ENCODE results near the gene TPM1. TPM values are rescaled to one million over a fixed set of nuclear protein-coding genes. Genes with fewer than 3 reads are reported as not detected.
"Not testable (repeated sequence)": the region's sequence is repeated elsewhere in the genome, so short reads cannot be mapped to it uniquely, and the experiment has no call there.

Gene TPM1
- total RNA-seq, result 737 TPM

DNA sequence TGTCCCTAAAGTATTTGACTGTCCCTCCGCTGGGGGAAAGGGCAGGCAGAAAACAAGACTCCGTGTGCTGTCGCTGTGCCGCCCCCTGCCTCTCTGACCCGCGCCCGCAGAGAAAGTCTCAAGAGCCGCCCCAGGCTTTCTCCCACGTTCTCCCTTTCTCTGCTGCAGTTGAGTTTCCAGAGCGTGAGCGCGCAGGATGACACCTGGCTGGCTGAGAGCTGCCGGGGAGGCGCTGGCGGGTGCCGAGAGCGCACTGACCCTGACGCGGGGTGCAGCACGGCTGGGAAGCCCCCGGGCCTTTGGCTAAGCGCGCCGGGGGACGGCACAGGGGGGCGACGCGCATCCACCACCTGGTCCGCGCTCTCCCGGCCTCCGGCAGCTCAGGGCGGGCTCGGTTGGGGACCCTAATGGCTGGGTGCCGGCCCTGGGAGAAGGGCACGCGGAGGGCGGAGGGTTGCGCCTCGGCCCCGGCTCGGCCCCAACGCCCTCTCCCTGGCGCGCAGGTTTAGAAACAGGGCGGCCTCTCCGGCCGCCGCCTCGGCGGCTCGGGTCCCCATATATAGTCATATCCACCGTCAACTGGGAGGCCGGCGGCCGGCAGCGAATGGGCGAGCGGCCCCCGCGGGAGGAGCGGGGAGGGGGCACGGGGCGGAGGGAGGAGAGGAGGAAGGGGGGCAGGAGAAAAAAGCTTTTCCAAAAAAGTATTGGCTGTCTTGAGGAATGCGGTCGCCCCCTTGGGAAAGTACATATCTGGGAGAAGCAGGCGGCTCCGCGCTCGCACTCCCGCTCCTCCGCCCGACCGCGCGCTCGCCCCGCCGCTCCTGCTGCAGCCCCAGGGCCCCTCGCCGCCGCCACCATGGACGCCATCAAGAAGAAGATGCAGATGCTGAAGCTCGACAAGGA, at the start of gene TPM1:
TPM1 (plus strand) TSS at position 774 of the 903 bp plus-strand sequence; CDS start at position 857, 83 bp downstream.
- peak; percentile 90 for DNase-seq (ENCODE audit: low spot score)

DNA sequence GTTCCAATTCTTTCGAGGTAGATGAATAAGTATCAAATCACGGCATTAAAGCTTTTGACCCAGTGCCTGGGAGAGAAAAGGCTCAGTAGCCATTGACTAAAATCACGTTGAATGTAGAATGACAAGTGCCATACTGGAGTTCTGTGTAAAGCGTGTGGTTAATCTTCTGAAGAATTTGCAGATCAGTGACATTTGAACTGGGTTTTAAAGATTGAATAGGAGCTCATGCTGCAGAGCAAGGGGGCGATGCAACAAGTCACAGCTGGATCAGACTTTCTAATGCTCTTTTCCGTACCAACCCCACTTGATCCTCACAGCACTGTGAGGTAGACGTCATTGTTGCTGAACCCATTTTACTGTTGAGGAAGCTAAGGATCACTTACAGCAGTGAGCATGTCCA, 49.5 kb upstream of the TPM1 start:
- no peak for DNase-seq (ENCODE audit: low spot score)

DNA sequence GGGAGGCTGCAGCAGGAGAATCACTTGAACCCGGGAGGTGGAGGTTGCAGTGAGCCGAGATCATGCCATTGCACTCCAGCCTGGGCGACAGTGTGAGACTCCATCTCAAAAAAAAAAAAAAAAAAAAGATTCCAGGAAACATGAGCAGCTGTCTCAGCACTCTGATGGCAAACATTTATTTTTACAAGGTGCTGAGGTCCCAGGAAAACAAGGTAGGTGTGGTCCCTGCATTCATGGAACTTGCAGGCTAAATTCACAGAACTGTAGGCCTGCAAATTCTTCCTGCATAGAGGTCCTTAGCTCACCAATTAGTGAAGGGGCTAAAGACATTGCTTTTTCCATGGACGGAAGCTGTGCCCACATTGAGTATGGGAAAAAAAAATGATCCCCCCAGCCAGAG, 48.9 kb upstream of the TPM1 start:
- DNase-seq (ENCODE audit: low spot score), result not testable (repeated sequence)

DNA sequence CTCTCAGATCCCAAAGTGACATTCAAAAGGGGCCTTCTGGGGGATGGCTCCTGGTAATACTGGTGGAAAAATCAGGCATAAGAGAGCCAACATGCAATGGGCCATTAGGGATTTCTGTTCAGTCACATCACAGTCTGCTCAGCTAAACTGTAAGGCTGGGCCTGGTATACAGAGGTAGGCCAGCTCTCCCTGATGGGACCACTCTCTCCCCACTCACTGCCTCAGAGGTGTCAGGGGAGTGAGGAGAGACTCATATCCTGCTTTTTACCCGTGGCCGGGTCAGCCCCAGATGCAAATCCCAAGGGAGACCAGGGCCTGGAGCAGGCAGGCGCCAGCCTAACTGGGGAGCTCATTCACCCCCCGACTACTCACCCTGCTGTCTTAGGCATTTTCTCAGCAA, 48.1 kb upstream of the TPM1 start:
- DNase-seq (ENCODE audit: low spot score), result no peak

DNA sequence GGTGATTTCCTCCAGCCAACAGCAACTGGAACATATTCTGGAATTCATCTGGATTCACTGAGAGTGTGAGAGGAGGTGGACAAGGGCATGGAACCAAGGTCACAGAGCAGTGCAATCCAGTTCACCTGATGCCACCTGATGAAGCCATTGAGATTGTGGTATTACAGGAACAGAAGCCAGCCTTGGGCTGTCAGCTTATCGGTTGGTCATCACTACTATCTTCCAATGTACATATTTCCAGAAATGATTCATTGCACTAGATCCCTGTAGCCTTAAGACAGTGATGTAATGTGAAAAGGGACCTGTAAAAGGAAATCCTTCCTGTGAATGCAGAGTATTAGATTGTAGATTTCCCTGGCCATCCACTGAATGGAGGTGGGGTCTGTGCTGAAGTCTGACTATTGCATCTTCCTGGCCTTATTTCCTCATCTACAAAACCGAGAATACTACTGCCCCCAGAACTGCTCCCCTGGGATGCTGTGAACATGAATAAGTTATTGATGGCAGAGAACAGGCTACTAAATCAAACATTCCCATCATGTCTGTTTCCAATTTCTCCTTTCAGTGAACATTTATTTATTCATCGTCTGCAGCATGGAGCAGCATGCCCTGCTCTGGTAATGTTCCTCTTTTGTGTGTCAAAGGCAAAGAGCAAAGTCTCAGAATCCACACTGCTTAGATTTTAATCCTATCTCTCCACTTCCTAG, 47.4 kb upstream of the TPM1 start:
- no peak for DNase-seq (ENCODE audit: low spot score)

DNA sequence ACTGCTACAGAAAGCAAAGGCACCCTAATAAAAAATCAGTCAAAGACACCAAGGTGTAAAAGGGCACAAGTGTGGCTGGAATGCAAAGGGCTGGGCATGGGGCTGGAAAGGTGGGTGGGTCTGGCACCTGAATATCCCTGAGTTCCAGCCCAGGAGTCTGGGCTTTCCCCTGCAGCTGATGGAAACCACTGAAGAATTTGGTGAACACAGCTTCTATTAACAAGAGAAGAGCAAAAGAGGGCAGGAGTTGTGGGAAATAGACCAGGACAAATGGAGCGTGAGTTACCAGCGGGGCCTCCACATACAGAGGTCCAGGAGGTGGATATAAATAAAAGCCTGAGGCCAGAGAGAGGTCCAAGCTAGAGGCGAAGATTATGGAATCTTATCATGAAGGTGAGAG, 45.1 kb upstream of the TPM1 start:
- DNase-seq (ENCODE audit: low spot score), result no peak

DNA sequence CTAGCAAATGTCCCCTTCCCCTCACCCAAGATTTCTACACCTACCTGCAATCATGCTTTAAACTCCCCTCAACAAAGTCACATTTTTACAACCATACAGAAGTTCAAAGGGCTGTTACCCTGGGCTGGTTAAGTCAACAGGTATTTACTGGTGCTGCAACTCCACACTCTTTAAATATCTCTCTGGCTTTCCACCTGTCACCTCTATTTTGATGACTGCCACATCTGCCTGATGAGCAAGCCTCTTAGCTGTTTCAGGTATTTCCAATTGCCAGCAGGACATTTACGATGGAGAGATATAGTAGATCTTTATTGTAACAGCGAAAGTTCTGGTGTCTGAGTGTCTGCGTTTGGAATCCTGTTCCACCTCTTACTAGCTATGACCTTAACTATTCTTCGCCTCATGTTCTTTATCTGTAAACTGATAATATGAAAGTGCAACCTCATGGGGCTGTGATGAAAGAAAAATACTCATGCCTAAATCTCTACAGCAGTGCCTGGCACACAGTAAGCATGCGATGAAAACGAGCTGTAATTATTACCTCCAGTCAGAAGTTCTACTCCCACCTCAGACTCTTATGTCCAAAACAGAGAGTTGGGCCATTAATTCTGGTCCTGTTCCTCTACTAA, 44.2 kb upstream of the TPM1 start:
- no peak for DNase-seq (ENCODE audit: low spot score)

DNA sequence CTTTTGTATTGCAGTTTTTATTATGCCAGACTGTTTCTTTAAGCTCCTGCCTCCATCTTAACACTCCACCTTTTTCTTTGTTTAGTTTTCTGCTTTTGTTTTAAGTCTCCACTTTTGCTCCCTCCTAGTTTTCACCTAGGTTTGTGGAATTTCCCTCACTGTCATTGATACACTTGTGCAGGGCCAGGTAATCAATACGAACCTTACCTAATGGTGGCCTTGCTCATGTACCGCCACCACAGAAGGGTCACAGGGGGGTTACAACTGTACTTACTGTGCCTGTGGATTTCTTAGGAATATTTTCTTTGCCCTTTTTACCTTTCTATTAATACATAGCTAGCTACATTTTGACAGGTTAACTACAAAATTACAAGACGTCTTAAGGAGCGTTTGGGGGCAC, 43.4 kb upstream of the TPM1 start:
- DNase-seq (ENCODE audit: low spot score), result no peak

DNA sequence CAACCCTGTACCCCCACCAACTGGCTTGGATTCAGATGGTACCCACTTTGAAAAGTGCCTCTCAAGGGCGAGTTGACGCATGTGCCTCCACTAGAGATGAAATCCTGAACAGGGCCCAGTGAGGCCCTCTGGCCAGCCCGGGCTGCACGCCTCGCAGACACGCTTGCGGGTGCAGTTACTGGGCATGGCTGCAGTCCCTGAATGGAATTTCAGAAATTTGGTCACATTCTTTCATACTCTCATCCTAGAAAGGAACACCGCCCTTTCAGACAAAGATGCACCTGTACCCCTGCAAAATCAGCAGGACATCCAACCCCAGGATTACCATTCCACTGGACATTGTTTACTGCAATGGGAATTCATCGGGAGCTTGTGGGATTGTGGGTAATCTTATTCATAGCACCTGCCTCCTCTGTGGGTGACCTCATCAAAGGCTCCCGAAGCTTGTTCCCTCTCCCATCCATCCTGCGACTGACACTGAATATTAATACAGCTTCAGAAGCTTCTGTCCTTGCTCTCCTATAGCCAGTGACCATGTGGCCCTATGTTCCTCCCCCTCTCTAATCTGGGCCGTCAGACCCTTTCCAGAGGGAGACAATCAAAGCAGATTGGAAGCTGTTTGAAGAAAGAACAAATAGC, 42.5 kb upstream of the TPM1 start:
- no peak for DNase-seq (ENCODE audit: low spot score)

DNA sequence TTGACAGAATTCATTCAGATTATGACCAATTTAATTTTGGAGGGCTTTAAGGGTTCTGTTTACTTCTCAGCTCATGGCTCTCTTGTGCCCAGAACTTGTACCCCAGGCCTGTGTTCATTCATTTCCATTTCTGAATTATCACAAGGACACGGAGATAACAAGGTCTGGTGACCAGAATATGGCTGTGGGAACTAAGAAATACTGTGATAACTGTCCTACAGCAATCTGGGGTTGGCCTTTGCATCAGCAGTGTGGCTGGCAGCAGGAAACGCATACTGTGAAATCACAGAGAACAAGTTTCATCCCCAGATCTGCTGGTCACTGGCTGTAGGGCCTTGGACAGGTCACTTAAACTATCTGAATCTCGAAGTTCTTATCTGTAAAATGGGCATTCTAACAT, 41.8 kb upstream of the TPM1 start:
- no peak for DNase-seq (ENCODE audit: low spot score)

DNA sequence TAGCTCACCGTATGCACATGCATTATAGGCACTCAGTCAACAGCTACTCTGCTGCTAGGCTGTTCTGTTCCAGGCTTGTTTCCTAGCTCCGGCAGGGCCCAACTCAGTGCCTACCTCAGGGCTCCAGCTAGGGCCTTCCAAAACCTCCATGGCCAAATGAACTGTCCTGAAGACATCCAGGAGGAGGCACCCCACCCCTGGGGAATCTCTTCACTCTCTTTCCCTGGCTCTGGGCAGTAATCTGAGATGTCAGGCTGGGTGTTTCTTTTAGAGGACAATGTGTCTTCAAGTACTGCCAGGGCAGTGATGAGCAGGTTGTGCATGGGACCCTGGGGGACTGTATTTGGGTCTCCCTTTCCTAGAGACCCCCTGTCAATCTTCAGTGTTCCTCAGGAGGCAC, 38.3 kb upstream of the TPM1 start:
- DNase-seq (ENCODE audit: low spot score), result no peak

DNA sequence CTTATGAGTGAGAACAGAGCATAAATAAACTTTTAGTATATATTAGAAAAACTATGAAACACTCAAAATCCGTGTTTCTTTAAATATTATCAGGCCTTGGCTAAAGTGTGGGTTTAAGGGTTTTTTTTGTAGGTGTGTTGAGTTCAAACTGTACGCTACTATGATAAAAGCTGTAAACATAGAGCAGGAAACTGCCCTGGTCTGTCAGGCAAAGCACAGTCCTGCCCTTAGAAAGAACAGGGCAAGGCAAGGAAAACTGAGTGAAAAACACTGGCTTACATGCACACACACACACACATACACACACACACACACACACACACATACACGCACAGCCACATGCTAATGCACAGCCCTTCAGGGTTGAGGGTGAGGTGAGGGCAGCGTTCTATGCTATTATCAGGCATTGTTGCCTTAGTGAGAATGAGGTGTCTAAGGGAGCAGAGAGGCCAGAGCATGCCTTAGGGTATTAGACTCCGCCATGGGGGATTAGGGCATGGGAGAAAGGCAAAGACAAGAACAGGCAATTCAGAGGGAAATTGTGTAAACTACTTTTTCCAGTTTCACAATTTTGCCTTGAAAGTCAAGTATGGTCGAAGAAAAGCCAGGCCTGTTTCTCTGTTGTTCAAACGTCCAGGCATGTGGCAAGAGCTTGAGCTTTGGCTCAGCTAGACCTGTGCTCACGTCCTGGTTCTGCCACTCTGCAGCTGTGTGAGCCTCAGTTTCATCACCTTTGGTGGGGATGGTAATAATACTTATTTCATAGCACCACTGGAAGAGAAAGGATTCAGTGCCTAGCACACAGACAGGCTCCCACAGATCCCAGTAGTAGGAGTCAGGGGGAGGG, 36.3 kb upstream of the TPM1 start:
- no peak for DNase-seq (ENCODE audit: low spot score)

DNA sequence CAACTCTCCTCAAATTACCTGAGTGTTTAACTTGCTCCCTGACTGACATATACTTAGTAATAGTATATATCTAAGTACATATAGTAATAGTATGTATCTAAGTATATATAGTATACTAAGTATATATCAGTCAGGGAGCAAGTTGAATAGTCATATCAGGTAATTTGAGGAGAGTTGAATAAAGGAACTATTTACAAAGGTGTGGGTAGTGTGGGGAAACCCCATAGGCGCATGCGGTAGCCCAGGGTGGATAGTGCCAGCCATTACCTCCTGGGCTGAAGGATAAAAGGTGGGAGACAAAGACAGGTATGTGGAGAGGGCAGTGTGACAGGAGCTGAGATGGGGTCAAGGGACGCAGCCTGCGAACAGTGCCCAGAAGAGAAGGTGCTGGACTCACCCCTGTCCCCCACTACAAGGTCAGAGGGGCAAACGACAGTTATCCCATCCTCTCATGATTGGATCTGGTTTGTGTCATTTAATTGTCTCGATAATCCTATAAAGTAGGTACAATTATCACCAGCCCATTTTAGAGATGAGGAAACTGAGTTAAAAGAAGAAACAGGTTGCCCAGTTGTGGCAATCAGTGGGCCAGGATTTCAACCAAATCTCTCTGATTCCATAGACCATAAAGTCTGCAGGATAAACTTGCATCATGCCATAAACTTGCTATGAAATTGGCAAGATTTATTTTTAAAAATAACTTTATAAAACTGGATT, 34.1 kb upstream of the TPM1 start:
- no peak for DNase-seq (ENCODE audit: low spot score)

DNA sequence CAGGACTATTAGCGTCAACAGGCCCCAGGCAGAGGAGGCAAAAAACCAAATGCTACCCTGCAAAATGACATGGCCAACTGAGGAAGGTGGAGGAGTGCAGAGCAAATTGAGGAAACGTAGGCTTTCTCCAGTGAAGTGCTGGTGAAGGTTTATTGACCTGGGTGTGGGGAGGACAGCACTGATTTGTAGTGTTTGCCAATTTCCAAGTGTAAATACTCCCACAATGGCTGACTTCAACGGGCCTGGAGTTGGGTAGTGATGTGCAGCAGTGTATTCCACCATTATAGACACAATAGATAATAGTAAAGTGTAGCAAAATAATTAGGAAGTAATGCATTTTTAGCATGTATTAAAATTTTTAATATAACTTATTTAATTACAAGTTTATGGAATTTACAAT, 32.2 kb upstream of the TPM1 start:
- DNase-seq (ENCODE audit: low spot score), result no peak

DNA sequence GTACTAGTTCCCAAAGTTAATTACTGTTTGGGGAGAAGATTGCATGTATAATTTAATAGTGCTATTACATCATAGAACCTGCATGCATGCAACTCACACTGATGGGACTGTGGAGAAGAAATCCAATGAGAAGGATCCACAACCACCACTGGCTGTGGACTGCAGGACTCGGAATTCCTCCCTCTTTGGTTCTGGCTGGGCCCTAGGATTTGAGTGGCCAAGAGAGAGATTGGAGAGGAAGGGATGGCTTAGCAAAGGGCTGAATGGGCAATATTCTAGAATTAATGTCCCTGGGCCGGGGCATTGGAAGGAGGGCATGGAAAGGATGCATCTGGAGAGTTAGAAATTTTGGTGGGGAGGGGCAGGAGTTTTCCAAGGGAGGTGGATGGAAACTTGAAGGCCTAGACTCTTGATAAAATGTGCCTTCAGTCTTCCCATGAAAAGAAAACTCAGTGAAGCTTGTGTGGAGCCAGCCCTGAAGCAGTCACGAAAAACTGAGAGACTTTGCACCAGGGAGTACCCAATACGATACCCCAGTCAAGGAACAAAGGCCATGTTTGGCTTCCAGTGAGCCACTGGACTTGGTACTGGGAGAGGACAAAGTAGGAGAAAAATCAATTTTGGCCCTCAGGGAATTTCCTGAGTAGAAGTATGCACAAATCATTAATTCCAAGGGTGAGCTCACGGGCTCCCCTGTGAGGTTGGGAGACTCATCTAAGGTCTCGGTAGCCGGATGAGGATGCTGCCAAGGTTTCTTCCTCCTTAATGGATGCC, 31.4 kb upstream of the TPM1 start:
- DNase-seq (ENCODE audit: low spot score), result no peak

DNA sequence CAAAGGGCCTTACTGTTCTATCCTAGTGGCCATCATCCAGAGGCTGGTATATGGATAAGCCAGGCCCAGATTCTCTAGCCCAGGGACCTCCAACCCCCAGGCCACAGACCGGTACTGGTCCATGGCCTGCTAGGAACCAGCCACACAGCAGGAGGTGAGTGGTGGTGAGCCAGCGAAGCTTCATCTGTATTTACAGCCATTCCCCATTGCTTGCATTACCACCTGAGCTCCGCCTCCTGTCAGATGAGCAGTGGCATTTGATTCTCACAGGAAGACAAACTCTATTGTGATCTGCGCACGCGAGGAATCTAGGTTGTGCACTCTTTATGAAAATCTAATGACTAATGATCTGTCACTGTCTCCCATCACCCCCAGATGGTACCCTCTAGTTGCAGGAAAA, 30.1 kb upstream of the TPM1 start:
- no peak for DNase-seq (ENCODE audit: low spot score)

DNA sequence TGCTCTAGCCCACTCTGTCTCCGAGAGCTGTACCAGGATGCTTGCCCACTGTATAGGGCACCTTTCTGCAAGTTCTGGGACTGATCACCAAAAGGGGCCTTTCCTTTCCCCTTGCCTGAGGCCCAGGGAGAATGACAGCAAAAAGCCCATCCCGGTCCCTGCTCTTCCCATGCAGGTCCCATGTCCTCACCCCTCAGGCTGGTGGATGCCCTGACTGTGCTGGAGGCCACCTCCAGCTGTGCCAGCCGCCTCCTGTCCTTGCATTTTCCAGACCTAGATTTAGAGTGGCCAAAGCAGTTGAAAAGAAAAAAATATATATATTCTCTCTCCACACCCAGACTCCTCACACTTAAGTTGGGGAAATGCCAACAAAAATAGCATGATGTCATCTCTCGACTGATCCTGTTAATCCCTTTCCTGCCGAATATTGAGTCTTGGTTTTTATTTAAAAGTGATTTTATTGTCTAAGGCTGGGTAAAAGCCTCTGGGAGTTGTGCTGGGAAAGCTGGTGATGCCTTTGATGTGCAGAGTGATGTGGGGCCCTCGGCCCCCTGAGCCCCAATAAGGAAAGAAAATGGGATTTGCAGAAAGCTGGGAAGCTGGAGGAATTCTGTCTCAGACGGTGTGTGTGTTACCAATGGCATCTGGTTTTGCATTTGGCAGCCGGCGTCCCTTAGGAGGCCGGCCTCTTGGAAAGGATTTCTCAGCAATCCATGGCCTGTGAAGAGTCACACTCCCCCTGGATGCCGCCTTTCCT, 29.3 kb upstream of the TPM1 start:
- DNase-seq (ENCODE audit: low spot score), result no peak

DNA sequence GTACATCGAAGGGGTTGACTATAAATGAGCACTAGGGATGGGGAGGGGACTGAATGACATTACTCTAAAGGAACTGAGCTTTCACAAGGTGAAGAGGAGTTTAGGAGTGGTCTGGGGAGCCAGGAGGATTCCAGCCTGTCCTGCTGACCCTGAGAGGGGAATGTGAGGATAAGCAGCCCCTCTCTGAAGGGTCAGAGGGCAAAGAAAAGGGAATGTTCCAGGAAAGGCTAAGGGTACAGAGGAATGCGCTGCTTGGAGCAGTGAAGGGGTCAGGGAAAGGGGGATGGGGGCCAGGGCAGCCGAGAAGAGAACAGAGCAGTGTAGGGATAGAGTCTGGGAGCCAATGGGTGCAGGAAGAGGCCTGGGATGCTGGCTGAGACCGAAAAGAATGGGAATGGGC, 28.0 kb upstream of the TPM1 start:
- no peak for DNase-seq (ENCODE audit: low spot score)

DNA sequence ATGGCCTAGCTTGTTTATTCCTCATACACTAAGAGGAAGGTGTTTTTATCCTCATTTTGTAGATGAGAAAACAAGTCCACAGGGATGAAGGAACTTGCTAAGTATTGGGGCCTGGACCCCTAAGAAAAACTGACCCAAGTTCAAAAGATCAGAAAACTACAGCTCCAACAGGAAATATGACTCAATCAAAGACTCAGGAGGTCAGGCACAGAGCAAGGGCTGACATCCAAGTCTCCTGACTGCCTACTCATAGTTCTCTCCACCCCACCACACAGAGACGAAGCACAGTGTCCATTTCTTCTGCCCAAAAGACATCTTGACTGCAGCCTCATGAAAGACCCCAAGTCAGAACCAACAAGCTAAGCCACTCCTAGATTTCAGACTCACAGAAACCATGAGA, 26.9 kb upstream of the TPM1 start:
- no peak for DNase-seq (ENCODE audit: low spot score)
